ENCODE results near the gene PTPRN2. TPM values are rescaled to one million over a fixed set of nuclear protein-coding genes. Genes with fewer than 3 reads are reported as not detected.
A peak's percentile ranks its signal among the peaks of the same experiment; 100 is the strongest.
"Not testable (repeated sequence)": the region's sequence is repeated elsewhere in the genome, so short reads cannot be mapped to it uniquely, and the experiment has no call there.

Gene PTPRN2
- total RNA-seq, 1 experiment from 2014 or later = 3.8 TPM

DNA sequence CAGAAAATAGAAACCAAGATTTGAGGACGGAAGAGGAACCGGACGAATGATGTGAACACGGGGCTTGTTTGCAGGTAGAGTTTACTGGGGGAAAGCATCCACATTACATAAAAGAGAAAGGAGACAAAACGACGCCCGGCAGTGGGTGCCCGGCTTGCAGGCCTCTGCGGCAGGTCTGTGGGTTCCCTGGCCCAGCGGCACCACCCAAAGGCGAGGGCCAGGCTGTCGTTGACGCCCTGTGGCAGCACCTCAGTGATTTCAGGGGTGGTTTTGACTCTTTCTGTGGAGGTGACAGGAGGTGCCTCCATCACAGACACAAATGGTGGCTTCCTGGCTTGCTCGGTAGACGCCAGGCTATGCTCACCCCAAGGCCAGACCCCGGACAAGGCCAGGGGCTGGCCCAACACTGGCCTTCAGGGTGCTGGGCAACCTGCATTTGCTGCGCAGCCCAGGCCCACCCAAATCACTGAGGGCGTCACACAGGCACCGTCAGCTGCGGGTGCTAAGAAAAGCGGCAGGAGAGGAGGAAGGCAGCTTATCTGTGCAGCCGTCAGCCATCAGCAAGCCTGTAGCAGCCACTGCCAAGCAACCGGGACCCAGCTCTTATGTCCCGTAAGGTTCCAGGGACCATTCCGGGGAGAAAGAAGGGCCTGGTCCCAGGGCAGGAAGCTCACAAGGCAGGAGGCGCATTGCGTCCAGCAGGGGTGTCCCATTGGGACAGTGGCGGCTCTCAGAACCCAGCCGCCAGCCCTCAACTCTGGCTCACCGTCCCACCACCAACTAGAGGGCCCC lies 230.3 kb downstream of the PTPRN2 start:
- no peaks in the 10 kb centered on the region for H3K36me3 ChIP-seq
- H3K4me1 ChIP-seq = no peaks in the 10 kb centered on the region
- no peak overlapping the region for H3K27ac ChIP-seq
- peaks cover 3% of the 10 kb centered on the region; the same call in 1 of the 2 replicates for H3K27me3 ChIP-seq
- H3K9me3 ChIP-seq (replicated peaks) = no peaks in the 10 kb centered on the region
- no peak overlapping the region for H3K4me3 ChIP-seq
- no peak for DNase-seq

DNA sequence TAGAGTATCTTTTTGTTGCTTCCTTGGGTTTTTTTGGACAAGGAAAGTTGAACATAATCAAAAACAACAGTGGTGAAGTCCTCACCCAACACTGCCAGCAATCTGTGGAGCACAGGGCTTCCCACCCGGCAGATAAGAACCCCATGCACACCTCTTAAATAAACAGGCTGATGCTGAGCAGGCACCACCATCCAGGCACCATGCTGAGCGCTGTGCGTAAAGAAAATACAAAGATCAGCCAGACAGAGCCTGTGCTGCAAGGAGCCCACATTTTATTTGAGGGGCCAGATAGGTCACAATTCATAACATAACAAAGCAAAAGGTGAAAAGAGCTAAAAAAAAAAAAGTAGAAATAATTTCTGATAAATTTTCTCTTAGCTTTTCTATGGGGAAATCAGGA lies 231.2 kb downstream of the PTPRN2 start:
- no peak overlapping the region for H3K27ac ChIP-seq
- H3K4me1 ChIP-seq = no peaks in the 10 kb centered on the region
- H3K9me3 ChIP-seq (replicated peaks) = no peaks in the 10 kb centered on the region
- no peak overlapping the region for H3K4me3 ChIP-seq
- peaks cover 3% of the 10 kb centered on the region; the same call in 1 of the 2 replicates for H3K27me3 ChIP-seq
- DNase-seq = no peak
- no peaks in the 10 kb centered on the region for H3K36me3 ChIP-seq

DNA sequence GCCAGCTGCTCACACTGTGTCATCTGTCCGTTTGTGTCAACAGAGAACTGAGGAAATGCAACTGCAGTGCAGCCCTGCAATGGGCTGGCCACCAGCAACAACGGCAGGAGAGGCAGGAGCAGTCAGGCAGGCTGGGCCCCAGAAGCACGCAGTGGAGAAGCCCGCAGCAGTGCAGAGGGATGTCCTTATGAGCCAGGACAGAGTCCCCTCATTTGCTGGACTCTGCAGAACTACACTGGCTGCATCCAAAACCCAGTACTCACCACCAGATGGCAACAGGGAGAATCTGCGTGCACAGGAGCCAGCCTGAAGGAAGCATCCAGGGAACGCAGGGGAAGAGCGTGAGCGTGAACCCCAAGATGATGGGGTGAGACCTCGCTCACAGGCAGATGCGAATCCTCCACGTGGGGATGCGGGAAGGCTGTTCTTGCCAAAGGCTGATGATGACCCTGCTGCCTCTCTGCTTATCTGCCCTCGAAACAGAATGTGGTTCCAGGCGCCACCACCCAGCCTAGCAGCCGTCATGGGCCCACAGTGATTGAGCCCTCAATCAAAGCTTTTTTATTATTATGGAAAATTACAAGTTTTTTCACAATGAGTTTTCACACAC lies 232.1 kb downstream of the PTPRN2 start:
- H3K27ac ChIP-seq = no peak overlapping the region
- no peaks in the 10 kb centered on the region for H3K4me1 ChIP-seq
- H3K27me3 ChIP-seq = peaks cover 5% of the 10 kb centered on the region; the same call in 1 of the 2 replicates
- no peak overlapping the region for H3K4me3 ChIP-seq
- DNase-seq = peak in 1 of 2 experiments; percentile 32
- H3K36me3 ChIP-seq = no peaks in the 10 kb centered on the region
- no peaks in the 10 kb centered on the region for H3K9me3 ChIP-seq (replicated peaks)

DNA sequence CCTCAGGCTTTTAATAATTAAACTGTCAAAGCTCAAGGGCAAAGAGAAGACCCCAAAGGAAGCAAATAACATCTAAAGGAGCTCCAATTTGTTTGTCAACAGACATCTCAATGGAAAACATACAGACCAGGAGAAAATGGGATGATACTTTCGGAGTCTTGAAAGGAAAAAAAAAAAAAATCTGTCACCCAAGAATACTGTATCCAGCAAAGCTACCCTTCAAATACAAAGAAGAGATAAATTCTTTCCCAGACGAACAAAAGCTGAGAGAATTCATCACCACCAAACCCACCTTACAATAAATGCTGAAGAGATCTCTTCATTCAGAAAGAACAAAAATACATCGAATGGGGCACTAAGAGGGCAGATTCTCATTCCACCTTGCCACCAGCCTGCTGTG lies 232.8 kb downstream of the PTPRN2 start:
- H3K36me3 ChIP-seq = no peaks in the 10 kb centered on the region
- no peak for DNase-seq
- no peaks in the 10 kb centered on the region for H3K9me3 ChIP-seq (replicated peaks)
- H3K4me3 ChIP-seq = no peak overlapping the region
- H3K4me1 ChIP-seq = no peaks in the 10 kb centered on the region
- no peak overlapping the region for H3K27ac ChIP-seq
- H3K27me3 ChIP-seq = peaks cover 5% of the 10 kb centered on the region; the same call in 1 of the 2 replicates

DNA sequence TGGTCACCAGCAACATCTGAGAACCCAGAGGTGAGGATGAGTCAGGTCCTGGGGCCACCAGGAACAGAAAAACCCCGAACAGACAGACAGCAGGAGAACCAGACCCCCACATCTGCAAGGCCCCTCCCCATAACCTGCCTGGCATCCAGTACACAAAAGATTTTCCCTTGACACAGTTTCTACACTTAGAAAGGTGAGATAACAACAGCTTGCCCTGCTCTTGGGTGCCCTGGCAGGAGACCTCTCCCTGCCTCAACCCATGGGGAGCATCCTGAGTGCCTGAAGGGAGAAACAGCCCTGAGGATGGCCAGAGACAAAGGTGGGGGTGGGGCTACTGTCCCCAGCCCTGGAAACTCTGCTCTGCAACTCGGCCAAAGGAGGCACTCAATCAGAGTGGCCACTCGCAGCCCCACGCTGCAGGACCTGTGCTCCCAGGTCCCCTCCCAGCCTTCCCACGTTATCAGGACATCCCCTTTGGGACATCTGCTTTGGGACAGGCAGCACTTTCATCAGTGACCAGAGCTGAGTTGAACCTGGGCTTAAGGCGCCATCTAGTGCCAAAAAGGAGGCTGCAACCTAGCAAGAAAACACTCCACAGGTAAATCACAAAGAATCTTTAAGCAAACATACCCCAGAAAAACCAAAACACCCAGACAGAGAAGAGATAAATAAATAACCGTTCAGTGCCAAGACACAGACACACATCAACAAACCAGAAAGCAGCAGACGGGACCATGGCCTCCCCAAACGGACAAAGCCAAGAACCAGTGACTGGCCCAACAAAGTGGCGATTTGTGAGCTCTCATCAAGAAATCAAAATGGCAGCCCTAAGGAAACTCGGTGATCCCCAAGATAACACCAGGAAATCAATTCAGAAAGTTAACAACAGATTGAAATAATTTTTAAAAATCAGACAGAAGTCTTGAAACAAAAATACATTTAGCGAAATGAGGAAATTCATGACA lies 233.7 kb downstream of the PTPRN2 start:
- Histone ChIP-seq H3K36me3 (no peaks in the 10 kb centered on the region), H3K4me3 (no peak overlapping the region), H3K4me1 (no peaks in the 10 kb centered on the region), H3K27ac (no peak overlapping the region), H3K27me3 (peaks cover 5% of the 10 kb centered on the region; the same call in 1 of the 2 replicates), H3K9me3 (replicated peaks) (no peaks in the 10 kb centered on the region)
- DNase-seq = peak; percentile 45 to 72

DNA sequence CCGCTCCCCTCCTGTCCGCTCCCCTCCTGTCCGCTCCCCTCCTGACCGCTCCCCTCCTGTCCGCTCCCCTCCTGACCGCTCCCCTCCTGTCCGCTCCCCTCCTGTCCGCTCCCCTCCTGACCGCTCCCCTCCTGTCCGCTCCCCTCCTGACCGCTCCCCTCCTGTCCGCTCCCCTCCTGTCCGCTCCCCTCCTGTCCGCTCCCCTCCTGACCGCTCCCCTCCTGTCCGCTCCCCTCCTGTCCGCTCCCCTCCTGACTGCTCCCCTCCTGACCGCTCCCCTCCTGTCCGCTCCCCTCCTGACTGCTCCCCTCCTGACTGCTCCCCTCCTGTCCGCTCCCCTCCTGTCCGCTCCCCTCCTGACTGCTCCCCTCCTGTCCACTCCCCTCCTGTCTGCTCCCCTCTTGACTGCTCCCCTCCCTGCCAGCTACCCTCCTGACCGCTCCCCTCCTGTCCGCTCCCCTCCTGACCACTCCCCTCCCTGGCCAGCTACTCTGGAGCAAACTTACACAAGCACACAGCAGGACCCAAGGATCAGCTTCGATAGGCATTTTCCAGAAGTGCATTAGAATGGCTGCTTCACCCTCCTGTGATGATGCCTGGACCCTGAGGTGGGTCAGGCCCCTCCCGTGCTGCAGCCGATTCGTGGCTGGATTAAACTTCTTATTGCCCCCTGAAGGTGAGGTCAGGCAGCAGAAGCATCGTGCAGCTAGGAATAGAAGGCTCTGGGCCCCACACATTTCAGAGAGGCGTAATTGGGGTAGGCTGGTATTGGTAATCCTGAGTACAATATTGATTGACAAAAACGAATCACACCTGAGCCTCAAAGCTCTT lies 235.5 kb downstream of the PTPRN2 start:
- DNase-seq; H3K9me3 ChIP-seq (replicated peaks); H3K27me3 ChIP-seq; H3K4me3 ChIP-seq; H3K4me1 ChIP-seq; H3K36me3 ChIP-seq; H3K27ac ChIP-seq: not testable (repeated sequence)

DNA sequence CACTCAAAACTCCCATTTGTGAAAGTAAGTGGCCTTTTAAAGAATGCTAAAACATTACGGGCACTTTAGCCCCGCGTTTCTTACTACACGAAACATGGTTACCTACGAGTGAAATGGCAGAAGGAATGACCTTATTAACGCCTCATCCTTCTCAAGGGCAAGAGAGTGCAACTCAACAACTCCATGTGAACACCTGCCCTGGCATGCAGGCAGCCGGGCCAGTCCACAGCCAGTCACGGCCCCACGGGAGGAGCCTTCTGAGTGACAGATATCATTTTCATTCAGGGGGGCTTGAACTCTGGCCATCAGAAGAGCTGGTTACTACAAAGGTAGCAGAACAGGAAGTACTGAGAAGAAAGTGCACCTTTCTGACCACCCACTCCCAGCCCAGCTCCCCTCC lies 236.1 kb downstream of the PTPRN2 start:
- Histone ChIP-seq H3K4me3 (no peak overlapping the region), H3K36me3 (no peaks in the 10 kb centered on the region), H3K27ac (no peak overlapping the region), H3K4me1 (no peaks in the 10 kb centered on the region), H3K9me3 (replicated peaks) (no peaks in the 10 kb centered on the region), H3K27me3 (peaks cover 2% of the 10 kb centered on the region; the same call in 1 of the 2 replicates)
- DNase-seq = no peak

DNA sequence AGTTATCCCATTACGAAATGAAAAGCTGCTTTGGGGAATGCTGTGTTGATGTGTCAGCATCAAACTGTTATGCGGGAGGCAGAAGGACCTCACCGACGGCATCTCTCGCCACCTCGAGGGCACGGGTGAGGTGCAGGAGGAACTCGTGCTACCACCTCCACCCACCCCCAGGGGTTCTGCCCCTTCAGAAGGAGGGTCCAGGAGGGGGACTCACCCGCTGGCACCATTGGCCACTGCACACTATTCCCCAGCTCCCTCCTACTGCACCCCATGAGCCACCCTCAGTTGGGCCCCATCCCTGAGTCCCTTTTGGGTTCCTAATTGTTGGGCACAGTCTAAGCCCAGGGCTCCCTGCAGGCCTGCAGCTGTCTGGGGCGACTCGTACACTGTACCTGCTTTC lies 236.6 kb downstream of the PTPRN2 start:
- Histone ChIP-seq H3K4me1 (no peaks in the 10 kb centered on the region), H3K4me3 (no peak overlapping the region), H3K27ac (no peak overlapping the region), H3K27me3 (peaks cover 2% of the 10 kb centered on the region; the same call in 1 of the 2 replicates), H3K9me3 (replicated peaks) (no peaks in the 10 kb centered on the region), H3K36me3 (no peaks in the 10 kb centered on the region)
- DNase-seq = no peak

DNA sequence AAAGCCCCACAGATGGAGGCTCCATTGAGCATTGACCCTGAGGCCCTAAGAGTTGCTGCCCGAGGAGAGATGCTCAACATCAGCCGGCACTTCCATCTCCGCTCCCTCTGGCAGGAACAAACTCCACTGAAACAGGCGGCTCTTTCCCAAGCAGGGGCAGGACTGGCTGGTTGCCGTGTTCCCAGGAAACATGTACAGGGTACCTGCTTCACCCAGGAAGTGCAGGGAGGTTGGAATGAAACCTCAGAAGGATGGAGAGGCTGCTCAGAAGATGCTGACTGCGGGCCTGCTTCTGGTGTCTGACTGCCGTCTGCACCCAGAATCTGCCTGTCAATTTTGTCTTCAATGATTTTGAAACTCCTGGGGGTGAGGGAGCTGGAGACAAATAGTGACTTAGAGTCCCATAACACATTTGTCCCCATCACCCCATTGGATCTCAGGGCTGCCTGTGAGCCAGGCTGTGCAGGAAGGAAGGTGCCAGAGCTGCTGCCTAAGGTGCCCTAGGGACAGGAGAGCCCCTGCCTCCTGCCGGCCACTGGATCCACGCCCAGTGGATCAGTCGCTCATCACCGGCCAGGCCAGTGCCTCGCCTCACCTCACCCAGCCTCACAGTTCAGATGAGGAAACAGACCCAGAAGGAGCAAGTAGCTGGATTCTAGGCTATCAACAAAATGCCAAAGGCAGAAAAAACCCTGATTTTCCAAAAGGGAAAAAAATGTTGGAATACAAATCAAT lies 237.3 kb downstream of the PTPRN2 start:
- Histone ChIP-seq H3K4me3 (no peak overlapping the region), H3K36me3 (no peaks in the 10 kb centered on the region), H3K9me3 (replicated peaks) (no peaks in the 10 kb centered on the region), H3K27me3 (peaks cover 2% of the 10 kb centered on the region; the same call in 1 of the 2 replicates), H3K27ac (no peak overlapping the region), H3K4me1 (no peaks in the 10 kb centered on the region)
- no peak for DNase-seq

DNA sequence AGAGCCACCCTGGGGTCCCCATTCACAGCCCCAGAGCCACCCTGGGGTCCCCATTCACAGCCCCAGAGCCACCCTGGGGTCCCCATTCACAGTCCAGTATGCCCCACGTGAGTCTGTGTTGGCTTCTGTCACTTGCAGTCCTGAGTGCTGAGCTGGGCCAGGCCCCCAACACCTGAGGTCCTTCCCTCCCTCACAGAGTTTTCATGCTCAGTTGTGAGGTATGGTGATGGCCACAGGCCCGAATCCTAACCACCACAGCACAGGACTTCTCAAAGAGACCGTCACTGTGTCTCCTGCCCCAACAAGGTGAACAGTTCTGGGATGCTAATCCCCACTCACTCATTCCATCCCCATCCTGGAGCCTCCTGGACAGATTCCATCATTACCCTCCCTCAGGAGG lies 239.2 kb downstream of the PTPRN2 start:
- no peak overlapping the region for H3K4me3 ChIP-seq
- peaks cover 2% of the 10 kb centered on the region; the same call in 1 of the 2 replicates for H3K27me3 ChIP-seq
- H3K9me3 ChIP-seq (replicated peaks) = no peaks in the 10 kb centered on the region
- H3K36me3 ChIP-seq = no peaks in the 10 kb centered on the region
- H3K4me1 ChIP-seq = no peaks in the 10 kb centered on the region
- no peak overlapping the region for H3K27ac ChIP-seq
- no peak for DNase-seq

DNA sequence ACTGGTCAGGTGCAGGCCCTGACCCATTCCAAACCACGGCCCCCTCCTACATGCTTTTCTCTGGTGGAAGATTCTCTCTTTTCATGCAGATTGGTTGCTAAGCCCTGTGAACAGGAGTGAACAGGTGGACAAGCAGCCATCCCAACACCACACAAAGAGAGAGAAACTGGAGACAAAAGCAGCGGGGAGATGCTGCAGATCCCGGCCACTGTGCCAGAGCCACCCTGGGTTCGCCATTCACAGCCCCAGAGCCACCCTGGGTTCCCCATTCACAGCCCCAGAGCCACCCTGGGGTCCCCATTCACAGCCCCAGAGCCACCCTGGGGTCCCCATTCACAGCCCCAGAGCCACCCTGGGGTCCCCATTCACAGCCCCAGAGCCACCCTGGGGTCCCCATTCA lies 239.6 kb downstream of the PTPRN2 start:
- H3K36me3 ChIP-seq; H3K27ac ChIP-seq; DNase-seq; H3K9me3 ChIP-seq (replicated peaks); H3K4me1 ChIP-seq; H3K4me3 ChIP-seq; H3K27me3 ChIP-seq: not testable (repeated sequence)

DNA sequence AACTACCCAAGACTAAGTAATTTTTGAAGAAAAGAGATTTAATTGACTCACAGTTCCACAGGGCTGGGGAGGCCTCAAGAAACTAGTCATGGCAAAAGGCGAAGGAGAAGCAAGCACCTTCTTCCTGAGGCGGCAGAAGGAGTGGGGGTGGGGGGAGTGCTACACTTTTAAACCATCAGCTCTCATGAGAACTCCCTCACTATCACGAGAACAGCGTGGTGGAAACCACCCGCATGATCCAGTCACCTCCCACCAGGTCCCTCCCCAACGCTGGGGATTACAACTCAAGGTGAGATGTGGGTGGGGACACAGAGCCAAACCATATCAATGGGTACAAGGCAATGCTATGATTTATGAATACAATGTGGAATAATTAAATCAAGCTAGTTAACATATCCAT lies 241.9 kb downstream of the PTPRN2 start:
- H3K27me3 ChIP-seq = no peaks in the 10 kb centered on the region
- no peak overlapping the region for H3K27ac ChIP-seq
- no peak for DNase-seq
- H3K4me1 ChIP-seq = peaks cover 7% of the 10 kb centered on the region; the same call in 1 of the 2 replicates
- H3K4me3 ChIP-seq = no peak overlapping the region
- H3K9me3 ChIP-seq (replicated peaks) = no peaks in the 10 kb centered on the region
- H3K36me3 ChIP-seq = no peaks in the 10 kb centered on the region

DNA sequence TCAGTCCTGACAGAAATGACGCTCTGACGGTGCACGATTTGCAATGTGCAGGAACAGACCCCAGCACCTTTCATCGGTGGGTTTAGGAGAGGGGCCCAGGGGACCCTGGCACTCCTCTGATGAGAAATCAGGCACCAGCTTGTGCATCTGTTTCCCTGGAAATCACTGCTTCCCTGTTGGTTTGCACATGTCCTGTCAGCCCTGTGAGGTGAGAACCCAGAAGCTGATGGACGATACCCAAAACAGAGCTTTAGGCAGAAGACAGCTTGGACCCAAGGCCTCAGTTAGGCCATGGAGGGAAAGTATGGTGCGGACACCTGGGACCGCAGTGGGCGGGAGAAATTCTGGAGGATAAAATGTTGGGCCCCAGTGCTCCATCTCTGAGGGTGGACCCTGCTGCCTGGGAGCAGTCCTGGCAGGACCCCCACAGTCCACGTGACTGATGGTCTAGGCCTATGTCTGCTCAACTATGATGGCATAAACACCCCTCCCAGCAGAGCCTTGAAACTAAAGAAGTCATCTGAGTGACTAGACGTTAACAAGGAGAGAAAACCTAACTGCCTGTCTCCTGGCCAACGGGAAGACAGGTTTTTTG lies 242.8 kb downstream of the PTPRN2 start:
- Histone ChIP-seq H3K27ac (no peak overlapping the region), H3K36me3 (no peaks in the 10 kb centered on the region), H3K4me3 (no peak overlapping the region), H3K9me3 (replicated peaks) (no peaks in the 10 kb centered on the region), H3K27me3 (no peaks in the 10 kb centered on the region), H3K4me1 (peaks cover 7% of the 10 kb centered on the region; the same call in 1 of the 2 replicates)
- no peak for DNase-seq
